Stomach smooth muscle (tissue), 2 donors: ENCODE data around the gene STARD3.

Experiments used
- H3K27ac ChIP-seq: one replicate; pipeline ENCODE4 v1.7.0; 2013; ENCODE audit warnings: mild to moderate bottlenecking, low read length, inconsistent platforms
- H3K27me3 ChIP-seq, 2 donors: one replicate each; pipeline ENCODE4 v1.7.0; 2013; ENCODE audit warnings: low read length in 2 of 2; ENCODE audit not compliant: insufficient read depth in 2 of 2, control insufficient read depth in 1 of 2
- H3K36me3 ChIP-seq, 2 donors: one replicate each; pipeline ENCODE4 v1.7.0; 2013; ENCODE audit warnings: low read length in 2 of 2; ENCODE audit not compliant: control insufficient read depth in 2 of 2, insufficient read depth in 2 of 2
- H3K4me1 ChIP-seq: one replicate; pipeline ENCODE4 v1.7.0; 2013; ENCODE audit warnings: low read length; ENCODE audit not compliant: control insufficient read depth, insufficient read depth
- H3K4me3 ChIP-seq, 2 donors: one replicate each; pipeline ENCODE4 v1.7.0; 2013; ENCODE audit warnings: low read length in 2 of 2
- H3K9ac ChIP-seq, 2 donors: one replicate each; pipeline ENCODE4 v1.7.0; 2013; ENCODE audit warnings: low read length in 2 of 2, mild to moderate bottlenecking in 1 of 2
- H3K9me3 ChIP-seq, 2 donors: one replicate each; pipeline ENCODE4 v1.7.0; 2013; ENCODE audit warnings: low read length in 2 of 2; ENCODE audit not compliant: control insufficient read depth in 2 of 2
- donor health status: healthy.
- donor health status: Pancreatic carcinoma.

STARD3 gene

GRCh38 chr17:39641097-39641496 lies 4.2 kb downstream of the STARD3 start:
- peaks cover 28% of the 10 kb centered on the region for H3K4me1 ChIP-seq
- H3K4me3 ChIP-seq, result no peak overlapping the region
- H3K27me3 ChIP-seq, result no peaks in the 10 kb centered on the region
- no peak overlapping the region for H3K9ac ChIP-seq
- H3K9me3 ChIP-seq, result no peaks in the 10 kb centered on the region
- H3K36me3 ChIP-seq, result no peaks in the 10 kb centered on the region
- no peak overlapping the region for H3K27ac ChIP-seq

GRCh38 chr17:39641883-39642282 lies 4.9 kb downstream of the STARD3 start:
- H3K4me1 ChIP-seq, result peaks cover 21% of the 10 kb centered on the region

GRCh38 chr17:39642291-39643074 lies 5.5 kb downstream of the STARD3 start:
- H3K27ac ChIP-seq, result no peak overlapping the region
- H3K4me3 ChIP-seq, result no peak overlapping the region
- no peak overlapping the region for H3K9ac ChIP-seq
- H3K9me3 ChIP-seq, result no peaks in the 10 kb centered on the region
- peaks cover 21% of the 10 kb centered on the region for H3K4me1 ChIP-seq
- H3K27me3 ChIP-seq, result no peaks in the 10 kb centered on the region
- H3K36me3 ChIP-seq, result no peaks in the 10 kb centered on the region

More at GRCh38 chr17:39641883-39642282, 4.9 kb downstream of the STARD3 start:
- Histone ChIP-seq H3K9me3 (no peaks in the 10 kb centered on the region), H3K27ac (no peak overlapping the region), H3K4me3 (no peak overlapping the region), H3K36me3 (no peaks in the 10 kb centered on the region), H3K9ac (no peak overlapping the region), H3K27me3 (no peaks in the 10 kb centered on the region)

- Histone ChIP-seq H3K9me3 (no peaks in the 10 kb centered on the region), H3K36me3 (no peaks in the 10 kb centered on the region), H3K4me3 (no peak overlapping the region), H3K27me3 (no peaks in the 10 kb centered on the region), H3K9ac (no peak overlapping the region), H3K4me1 (peaks cover 13% of the 10 kb centered on the region), H3K27ac (no peak overlapping the region)
Observed at GRCh38 chr17:39643271-39643670, 6.3 kb downstream of the STARD3 start.

- Histone ChIP-seq H3K9ac (no peak overlapping the region), H3K36me3 (no peaks in the 10 kb centered on the region)
Observed at GRCh38 chr17:39647256-39647655, 10.3 kb downstream of the STARD3 start.

GRCh38 chr17:39648616-39649366 lies 11.8 kb downstream of the STARD3 start:
- Histone ChIP-seq H3K4me3 (no peak overlapping the region), H3K27me3 (no peaks in the 10 kb centered on the region), H3K4me1 (peaks cover 7% of the 10 kb centered on the region), H3K36me3 (no peaks in the 10 kb centered on the region), H3K27ac (no peak overlapping the region), H3K9me3 (no peaks in the 10 kb centered on the region), H3K9ac (no peak overlapping the region)

More at GRCh38 chr17:39647256-39647655, 10.3 kb downstream of the STARD3 start:
- H3K27ac ChIP-seq, result no peak overlapping the region
- no peak overlapping the region for H3K4me3 ChIP-seq
- H3K27me3 ChIP-seq, result no peaks in the 10 kb centered on the region
- no peaks in the 10 kb centered on the region for H3K9me3 ChIP-seq
- peaks cover 3% of the 10 kb centered on the region for H3K4me1 ChIP-seq

- H3K36me3 ChIP-seq, result no peaks in the 10 kb centered on the region
- H3K4me3 ChIP-seq, result no peak overlapping the region
- H3K9me3 ChIP-seq, result no peaks in the 10 kb centered on the region
- no peak overlapping the region for H3K9ac ChIP-seq
- no peak overlapping the region for H3K27ac ChIP-seq
- H3K4me1 ChIP-seq, result peaks cover 7% of the 10 kb centered on the region
- H3K27me3 ChIP-seq, result no peaks in the 10 kb centered on the region
Observed at GRCh38 chr17:39650121-39650579, 13.2 kb downstream of the STARD3 start.

GRCh38 chr17:39651923-39652586 lies 15.1 kb downstream of the STARD3 start:
- Histone ChIP-seq H3K9ac (no peak overlapping the region), H3K4me3 (no peak overlapping the region), H3K27ac (no peak overlapping the region), H3K36me3 (no peaks in the 10 kb centered on the region), H3K4me1 (peaks cover 7% of the 10 kb centered on the region), H3K9me3 (no peaks in the 10 kb centered on the region), H3K27me3 (no peaks in the 10 kb centered on the region)

GRCh38 chr17:39652587-39653315 lies 15.8 kb downstream of the STARD3 start:
- Histone ChIP-seq H3K4me3 (no peak overlapping the region), H3K36me3 (peaks cover under 1 to 3% of the 10 kb centered on the region in 2 donors), H3K27ac (no peak overlapping the region), H3K9ac (no peak overlapping the region), H3K4me1 (peaks cover 7% of the 10 kb centered on the region), H3K27me3 (no peaks in the 10 kb centered on the region), H3K9me3 (no peaks in the 10 kb centered on the region)

GRCh38 chr17:39653316-39653661 lies 16.3 kb downstream of the STARD3 start:
- H3K9ac ChIP-seq, result no peak overlapping the region
- no peak overlapping the region for H3K4me3 ChIP-seq
- H3K36me3 ChIP-seq, result peaks cover 4 to 6% of the 10 kb centered on the region in 2 donors
- no peaks in the 10 kb centered on the region for H3K27me3 ChIP-seq
- H3K9me3 ChIP-seq, result no peaks in the 10 kb centered on the region
- no peak overlapping the region for H3K27ac ChIP-seq
- H3K4me1 ChIP-seq, result peaks cover 7% of the 10 kb centered on the region
